IPS-NIHi7 (cell line): ENCODE data around the gene NTPCR.

Experiments used
- DNase-seq: peaks from one replicate; pipeline ENCODE4 v3.0.0; 2012; ENCODE audit warnings: mixed read lengths; ENCODE audit errors: extremely low spot score

NTPCR gene

GRCh38 chr1:232962761-232963745 is 12.6 kb downstream of the NTPCR start:
- no peak for DNase-seq

- no peak for DNase-seq
Measured at GRCh38 chr1:232964601-232965000, 14.2 kb downstream of the NTPCR start.

GRCh38 chr1:232965124-232965911 is 14.9 kb downstream of the NTPCR start:
- no peak for DNase-seq

GRCh38 chr1:232965912-232966217 is 15.5 kb downstream of the NTPCR start:
- DNase-seq, result no peak

- DNase-seq, result no peak
Measured at GRCh38 chr1:232966663-232967062, 16.3 kb downstream of the NTPCR start.

GRCh38 chr1:232968391-232968790 is 18.0 kb downstream of the NTPCR start:
- DNase-seq, result no peak

GRCh38 chr1:232968965-232969364 is 18.6 kb downstream of the NTPCR start:
- no peak for DNase-seq

- DNase-seq, result no peak
Measured at GRCh38 chr1:232969799-232970198, 19.4 kb downstream of the NTPCR start.

GRCh38 chr1:232970508-232970907 is 20.1 kb downstream of the NTPCR start:
- no peak for DNase-seq

GRCh38 chr1:232973652-232974611 is 23.5 kb downstream of the NTPCR start:
- no peak for DNase-seq

- DNase-seq, result no peak
Measured at GRCh38 chr1:232974971-232975370, 24.6 kb downstream of the NTPCR start.

GRCh38 chr1:232978091-232978634 is 27.8 kb downstream of the NTPCR start:
- DNase-seq, result no peak

GRCh38 chr1:232978815-232979214 is 28.4 kb downstream of the NTPCR start:
- DNase-seq, result no peak

GRCh38 chr1:232979558-232979957 is 29.1 kb downstream of the NTPCR start:
- no peak for DNase-seq

- peak; percentile 37 for DNase-seq
Measured at GRCh38 chr1:232980355-232980978, 30.1 kb downstream of the NTPCR start.

GRCh38 chr1:232980986-232981560 is 30.7 kb downstream of the NTPCR start:
- DNase-seq, result no peak

- no peak for DNase-seq
Measured at GRCh38 chr1:232982238-232982944, 32.0 kb downstream of the NTPCR start.

- DNase-seq, result no peak
Measured at GRCh38 chr1:232983375-232983774, 33.0 kb downstream of the NTPCR start.

GRCh38 chr1:232983817-232984567 is 33.6 kb downstream of the NTPCR start:
- no peak for DNase-seq
